Mesenchymal stem cell (in vitro differentiated cells and primary cell): ENCODE results near the gene HPSE2.

ENCODE experiments used
- DNase-seq: peaks from one replicate; pipeline ENCODE4 v3.0.0-alpha.2; 2013
- H2AFZ ChIP-seq: one replicate; pipeline ENCODE4 v1.6.1; 2013; ENCODE audit warnings: low read depth, mild to moderate bottlenecking, control low read depth, inconsistent platforms, low read length, moderate library complexity
- H2AK5ac ChIP-seq: 2 replicates; pipeline ENCODE4 v1.6.1; 2013; ENCODE audit warnings: low read length, moderate library complexity, mild to moderate bottlenecking, inconsistent platforms; ENCODE audit not compliant: severe bottlenecking
- H2BK120ac ChIP-seq: one replicate; pipeline ENCODE4 v1.6.1; 2013; ENCODE audit warnings: low read depth, mild to moderate bottlenecking, inconsistent platforms, low read length, moderate library complexity
- H2BK12ac ChIP-seq, 2 experiments: one replicate each; pipeline ENCODE4 v1.6.1; 2013; ENCODE audit warnings: inconsistent platforms in 2 of 2, low read length in 2 of 2, mild to moderate bottlenecking in 2 of 2, moderate library complexity in 2 of 2, control low read depth in 1 of 2
- H2BK15ac ChIP-seq: one replicate; pipeline ENCODE4 v1.6.1; 2013; ENCODE audit warnings: mild to moderate bottlenecking, low read depth, inconsistent platforms; ENCODE audit not compliant: poor library complexity, severe bottlenecking
- H2BK5ac ChIP-seq: 2 replicates; pipeline ENCODE4 v1.6.1; 2013; ENCODE audit warnings: low read depth, mild to moderate bottlenecking, low read length, control low read depth, inconsistent platforms; ENCODE audit not compliant: poor library complexity, severe bottlenecking
- H3K14ac ChIP-seq, 2 experiments: one replicate each; pipeline ENCODE4 v1.6.1; 2013; ENCODE audit warnings: inconsistent platforms in 2 of 2, low read length in 2 of 2, control low read depth in 1 of 2, mild to moderate bottlenecking in 1 of 2, moderate library complexity in 1 of 2
- H3K18ac ChIP-seq, 2 experiments: one replicate each; pipeline ENCODE4 v1.6.1; 2013; ENCODE audit warnings: inconsistent platforms in 2 of 2, low read length in 2 of 2, control low read depth in 1 of 2, low read depth in 1 of 2, mild to moderate bottlenecking in 1 of 2
- H3K23ac ChIP-seq, 2 experiments: one replicate each; pipeline ENCODE4 v1.6.1; 2013; ENCODE audit warnings: inconsistent platforms in 2 of 2, low read length in 2 of 2, mild to moderate bottlenecking in 2 of 2, moderate library complexity in 2 of 2, control low read depth in 1 of 2
- H3K27ac ChIP-seq: 2 replicates; pipeline ENCODE4 v1.5.1; 2013; ENCODE audit warnings: mild to moderate bottlenecking, moderate library complexity, low read length, control low read depth, inconsistent platforms; ENCODE audit not compliant: poor library complexity, severe bottlenecking
- H3K27me3 ChIP-seq, 2 experiments: 2 replicates each; pipeline versions ENCODE4 v1.6.1 to v1.7.0; 2013; ENCODE audit warnings: low read length in 2 of 2, mild to moderate bottlenecking in 2 of 2, moderate library complexity in 2 of 2, control low read depth in 1 of 2, inconsistent platforms in 1 of 2; ENCODE audit not compliant: control insufficient read depth in 1 of 2, insufficient read depth in 1 of 2
- H3K36me3 ChIP-seq, 2 experiments: 2 replicates each; pipeline versions ENCODE4 v1.6.1 to v1.7.0; 2013; ENCODE audit warnings: low read length in 2 of 2, control low read depth in 1 of 2, inconsistent platforms in 1 of 2, low read depth in 1 of 2, mild to moderate bottlenecking in 1 of 2; ENCODE audit not compliant: insufficient read depth in 2 of 2, control insufficient read depth in 1 of 2
- H3K4ac ChIP-seq, 2 experiments: one replicate each; pipeline ENCODE4 v1.6.1; 2013; ENCODE audit warnings: inconsistent platforms in 2 of 2, low read length in 2 of 2, mild to moderate bottlenecking in 2 of 2, moderate library complexity in 2 of 2, control low read depth in 1 of 2, low read depth in 1 of 2
- H3K4me1 ChIP-seq: 2 replicates; pipeline ENCODE4 v1.6.1; 2013; ENCODE audit warnings: low read depth, low read length, control low read depth; ENCODE audit not compliant: control insufficient read depth, insufficient read depth
- H3K4me2 ChIP-seq: 2 replicates; pipeline ENCODE4 v1.6.1; 2013; ENCODE audit warnings: low read length, mild to moderate bottlenecking, inconsistent platforms; ENCODE audit not compliant: poor library complexity, severe bottlenecking
- H3K4me3 ChIP-seq, 2 experiments: 2 replicates each; pipeline versions ENCODE4 v1.5.1 to v1.7.0; 2013; ENCODE audit warnings: low read length in 2 of 2, mild to moderate bottlenecking in 2 of 2, control low read depth in 1 of 2, low read depth in 1 of 2; ENCODE audit not compliant: insufficient read depth in 1 of 2
- H3K79me1 ChIP-seq: replicated peaks from 2 replicates; pipeline ENCODE4 v1.6.1; 2013; ENCODE audit warnings: mild to moderate bottlenecking, control low read depth, low read length, inconsistent platforms; ENCODE audit not compliant: poor library complexity, severe bottlenecking
- H3K9ac ChIP-seq: 2 replicates; pipeline ENCODE4 v1.7.0; 2013; ENCODE audit warnings: mild to moderate bottlenecking, low read length, moderate library complexity
- H3K9me3 ChIP-seq: 2 replicates; pipeline ENCODE4 v1.7.0; 2013; ENCODE audit warnings: mild to moderate bottlenecking, low read length; ENCODE audit not compliant: control insufficient read depth
- H4K8ac ChIP-seq: one replicate; pipeline ENCODE4 v1.6.1; 2013; ENCODE audit warnings: inconsistent platforms, mild to moderate bottlenecking, low read length, moderate library complexity
- H4K91ac ChIP-seq: one replicate; pipeline ENCODE4 v1.6.1; 2013; ENCODE audit warnings: mild to moderate bottlenecking, low read length, inconsistent platforms
- WGBS: methylation state at CpG from one replicate; pipeline ENCODE4 v1.1.7; 2013; ENCODE audit warnings: mixed read lengths; 5-methylcytosine and 5-hydroxymethylcytosine counted together

The HPSE2 gene

GRCh38 chr10:98538472-98538871, 697.2 kb downstream of the HPSE2 start:
- no peak overlapping the region for H2BK5ac ChIP-seq
- H2BK12ac ChIP-seq, result no peak overlapping the region

GRCh38 chr10:98536551-98536950, 699.1 kb downstream of the HPSE2 start:
- Histone ChIP-seq H3K27ac (no peak overlapping the region), H3K9ac (no peak overlapping the region), H2BK12ac (peak overlapping the region in 1 of 2 experiments; percentile 45), H3K4me2 (no peak overlapping the region), H3K4ac (peak overlapping the region in 1 of 2 experiments; percentile 41), H2BK5ac (no peak overlapping the region), H3K36me3 (no peaks in the 10 kb centered on the region), H4K91ac (no peak overlapping the region), H3K9me3 (no peaks in the 10 kb centered on the region), H3K14ac (no peak overlapping the region), H3K27me3 (no peaks in the 10 kb centered on the region), H2AFZ (no peak overlapping the region), H2BK120ac (no peak overlapping the region), H3K23ac (no peak overlapping the region), H3K18ac (peak overlapping the region in 1 of 2 experiments; percentile 42), H3K4me1 (no peaks in the 10 kb centered on the region), H3K79me1 (no peaks in the 10 kb centered on the region), H4K8ac (peak overlapping the region; percentile 19), H2AK5ac (no peak overlapping the region), H3K4me3 (no peak overlapping the region), H2BK15ac (no peak overlapping the region)
- 54% methylated on average over 3 of the region's 3 CpGs for WGBS
- DNase-seq, result peak; percentile 71

More at GRCh38 chr10:98538472-98538871, 697.2 kb downstream of the HPSE2 start:
- Histone ChIP-seq H3K79me1 (no peaks in the 10 kb centered on the region), H3K4me1 (no peaks in the 10 kb centered on the region), H2AFZ (no peak overlapping the region), H4K91ac (no peak overlapping the region), H3K36me3 (no peaks in the 10 kb centered on the region), H3K9me3 (no peaks in the 10 kb centered on the region), H3K27ac (no peak overlapping the region), H3K23ac (no peak overlapping the region), H3K9ac (no peak overlapping the region), H3K14ac (peak overlapping the region in 1 of 2 experiments; percentile 3), H3K4me2 (no peak overlapping the region), H4K8ac (no peak overlapping the region), H3K18ac (no peak overlapping the region), H3K4ac (no peak overlapping the region), H2BK120ac (no peak overlapping the region), H3K27me3 (no peaks in the 10 kb centered on the region), H2AK5ac (no peak overlapping the region), H3K4me3 (no peak overlapping the region), H2BK15ac (no peak overlapping the region)
- no peak for DNase-seq

- Histone ChIP-seq H2BK5ac (no peak overlapping the region), H3K4me3 (no peak overlapping the region)
These were observed 701.8 kb downstream of the HPSE2 start for GRCh38 chr10:98533746-98534445.

DNA sequence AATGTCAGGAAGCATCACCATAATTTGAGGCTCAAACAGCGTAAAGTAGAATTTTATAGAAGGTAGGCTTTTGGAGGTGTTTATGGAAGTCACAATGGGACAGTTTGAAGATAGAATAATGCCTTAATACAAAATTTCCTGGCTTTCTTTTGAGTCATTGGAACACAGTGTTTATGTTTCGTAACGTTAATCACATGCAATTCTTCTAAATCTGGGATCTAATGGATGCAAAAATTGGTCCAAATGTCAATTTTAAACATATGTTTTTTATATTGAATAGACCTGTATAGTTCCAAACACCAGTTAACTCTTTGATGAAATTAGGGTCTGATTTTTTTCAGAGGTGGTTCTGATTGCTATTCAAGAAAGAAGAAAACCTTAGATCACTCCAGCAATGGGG, 702.4 kb downstream of the HPSE2 start:
- no peaks in the 10 kb centered on the region for H3K79me1 ChIP-seq
- no peak overlapping the region for H2BK15ac ChIP-seq
- 100% methylated on average over 1 of the region's 3 CpGs for WGBS
- no peak overlapping the region for H2BK12ac ChIP-seq
- peak overlapping the region; percentile 75 for H4K8ac ChIP-seq
- no peak overlapping the region for H2BK120ac ChIP-seq
- H3K27ac ChIP-seq, result no peak overlapping the region
- no peak overlapping the region for H2AFZ ChIP-seq
- H3K4ac ChIP-seq, result no peak overlapping the region
- no peak overlapping the region for H3K18ac ChIP-seq
- no peak overlapping the region for H3K23ac ChIP-seq
- no peak overlapping the region for H2AK5ac ChIP-seq
- no peaks in the 10 kb centered on the region for H3K27me3 ChIP-seq
- no peak overlapping the region for H3K4me3 ChIP-seq
- no peaks in the 10 kb centered on the region for H3K36me3 ChIP-seq
- peak overlapping the region; percentile 65 for H3K9ac ChIP-seq
- H4K91ac ChIP-seq, result no peak overlapping the region
- H3K14ac ChIP-seq, result peak overlapping the region in 1 of 2 experiments; percentile 7
- H3K4me1 ChIP-seq, result no peaks in the 10 kb centered on the region
- no peak overlapping the region for H2BK5ac ChIP-seq
- no peaks in the 10 kb centered on the region for H3K9me3 ChIP-seq
- no peak for DNase-seq
- no peak overlapping the region for H3K4me2 ChIP-seq

More at GRCh38 chr10:98533746-98534445, 701.8 kb downstream of the HPSE2 start:
- no peak overlapping the region for H4K91ac ChIP-seq
- DNase-seq, result no peak
- H3K4me2 ChIP-seq, result no peak overlapping the region
- H3K27me3 ChIP-seq, result no peaks in the 10 kb centered on the region
- H3K79me1 ChIP-seq, result no peaks in the 10 kb centered on the region
- 98% methylated on average over 2 of the region's 3 CpGs for WGBS
- H3K27ac ChIP-seq, result no peak overlapping the region
- H3K4me1 ChIP-seq, result no peaks in the 10 kb centered on the region
- H3K18ac ChIP-seq, result no peak overlapping the region
- H3K14ac ChIP-seq, result no peak overlapping the region
- H2BK12ac ChIP-seq, result no peak overlapping the region
- H3K9me3 ChIP-seq, result no peaks in the 10 kb centered on the region
- H4K8ac ChIP-seq, result no peak overlapping the region
- H2AK5ac ChIP-seq, result no peak overlapping the region
- peak overlapping the region; percentile 65 for H3K9ac ChIP-seq
- H3K36me3 ChIP-seq, result no peaks in the 10 kb centered on the region
- H2BK120ac ChIP-seq, result no peak overlapping the region
- H3K4ac ChIP-seq, result no peak overlapping the region
- no peak overlapping the region for H2BK15ac ChIP-seq
- H3K23ac ChIP-seq, result no peak overlapping the region
- no peak overlapping the region for H2AFZ ChIP-seq
